Activated gamma-delta T cell (primary cell): ENCODE results near the gene ZNF534.
"Not testable (repeated sequence)": the region's sequence is repeated elsewhere in the genome, so short reads cannot be mapped to it uniquely, and the experiment has no call there.

Source experiments
- DNase-seq: peaks from one replicate; lab custom pipeline; 2025; lab: John Stamatoyannopoulos, UW
- total RNA-seq, 2 donors: gene quantifications; one replicate each; lab custom pipeline; 2026; lab: John Stamatoyannopoulos, UW

Gene ZNF534
- 0 to 0.15 reads per million in 2 donors for total RNA-seq

DNA sequence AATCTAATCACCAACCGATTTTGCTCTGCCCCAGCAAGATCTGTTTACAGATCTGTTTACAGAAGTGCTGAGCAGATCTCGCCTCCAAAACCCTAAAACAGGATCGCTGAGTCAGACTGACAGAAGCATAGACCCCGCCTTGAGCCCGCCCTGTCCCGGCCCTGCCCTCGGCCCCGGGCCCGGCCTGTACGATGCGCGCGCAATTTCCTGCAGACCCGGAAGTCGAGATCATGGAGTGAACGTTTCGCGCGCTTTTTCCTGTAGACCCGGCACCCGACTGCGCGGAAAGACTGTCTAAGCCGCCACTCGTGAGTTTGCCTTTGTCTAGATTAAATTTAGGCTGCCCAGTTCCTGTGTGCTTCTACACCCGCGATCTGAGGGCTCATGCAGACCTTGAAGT lies at the start of gene ZNF534:
Gene ZNF534 (plus strand): TSS at position 212 of the 400 bp plus-strand sequence. CDS start 2,327 bp downstream, outside the sequence.
- no peak for DNase-seq

DNA sequence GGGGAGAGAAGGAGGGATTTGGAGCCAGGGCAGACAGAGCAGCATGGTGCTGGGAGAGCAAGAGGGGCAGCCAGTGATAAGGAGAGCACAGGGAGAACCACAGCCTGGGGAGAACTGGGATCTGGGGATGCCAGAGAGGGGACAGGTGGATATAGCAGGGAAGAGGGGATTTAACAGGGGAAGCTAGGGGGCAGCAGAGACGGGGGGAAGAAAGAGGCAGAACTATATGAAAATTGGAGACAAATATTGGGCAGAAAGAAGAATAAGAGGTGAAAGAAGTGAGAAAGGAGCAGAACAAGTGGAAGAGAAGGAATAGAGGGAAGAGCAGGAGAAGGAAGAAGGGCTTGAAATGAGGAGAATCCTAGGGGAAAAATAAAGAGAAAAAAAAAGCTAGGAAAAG lies 37.8 kb upstream of the ZNF534 start:
- DNase-seq = no peak

DNA sequence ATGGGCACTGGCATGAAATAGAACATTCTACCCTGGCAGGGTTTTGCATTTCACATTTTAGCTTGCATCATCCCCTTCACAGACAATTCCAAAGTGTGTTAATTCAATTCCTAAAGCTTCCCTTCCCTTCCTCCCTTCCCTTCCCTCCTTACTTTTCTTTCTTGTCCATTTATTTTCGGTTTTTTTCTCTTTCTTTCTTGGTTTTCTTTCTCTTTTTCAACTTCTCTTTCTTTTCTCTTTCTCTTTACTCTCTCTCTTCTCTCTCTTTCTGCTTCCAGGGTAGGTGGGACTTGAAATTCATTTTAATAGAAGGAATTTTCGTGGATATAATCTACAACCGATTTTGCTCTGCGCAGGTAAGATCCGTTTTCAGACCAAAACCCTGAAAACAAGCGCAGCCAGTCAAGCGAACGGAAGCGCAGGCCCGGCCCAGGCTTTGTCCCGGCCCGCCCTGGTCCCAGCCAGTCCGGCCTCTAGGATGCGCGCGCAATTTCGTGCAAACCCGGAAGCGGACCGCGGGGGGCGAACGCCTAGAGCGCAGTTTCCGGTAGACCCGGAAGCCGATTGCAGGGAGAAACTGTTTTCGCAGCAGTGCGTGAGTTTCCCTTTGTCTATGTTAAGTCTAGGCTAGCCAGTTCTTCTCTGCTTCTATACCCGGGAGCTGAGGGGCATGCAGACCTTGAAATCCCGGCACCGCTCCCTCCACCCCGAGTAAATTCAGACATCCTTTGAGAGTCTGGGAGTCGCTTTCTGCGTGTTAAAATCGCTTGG lies 31.5 kb upstream of the ZNF534 start, which contains the start of gene ZNF528:
Gene ZNF528 (plus strand): TSS at position 540 of the 771 bp plus-strand sequence. CDS start 4,165 bp downstream, outside the sequence.
- peak; percentile 72 for DNase-seq

DNA sequence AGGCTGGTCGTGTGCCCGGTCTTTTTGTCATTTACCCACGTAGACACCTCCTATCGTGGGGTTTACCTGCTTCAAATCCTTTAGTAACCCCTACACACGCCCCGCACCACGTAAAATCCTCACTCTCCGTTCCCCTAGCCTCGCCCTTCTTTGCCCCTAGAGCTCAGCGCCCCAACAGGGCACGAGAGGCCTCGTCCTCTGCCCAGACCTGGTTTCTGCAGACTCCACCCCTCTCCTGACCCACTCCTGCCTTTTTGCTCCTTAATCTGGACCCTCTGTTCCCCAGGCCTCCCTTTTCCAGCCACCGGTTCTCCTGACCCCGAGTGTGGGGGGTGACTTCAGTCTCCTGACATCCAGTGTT lies 30.9 kb upstream of the ZNF534 start:
- no peak for DNase-seq

DNA sequence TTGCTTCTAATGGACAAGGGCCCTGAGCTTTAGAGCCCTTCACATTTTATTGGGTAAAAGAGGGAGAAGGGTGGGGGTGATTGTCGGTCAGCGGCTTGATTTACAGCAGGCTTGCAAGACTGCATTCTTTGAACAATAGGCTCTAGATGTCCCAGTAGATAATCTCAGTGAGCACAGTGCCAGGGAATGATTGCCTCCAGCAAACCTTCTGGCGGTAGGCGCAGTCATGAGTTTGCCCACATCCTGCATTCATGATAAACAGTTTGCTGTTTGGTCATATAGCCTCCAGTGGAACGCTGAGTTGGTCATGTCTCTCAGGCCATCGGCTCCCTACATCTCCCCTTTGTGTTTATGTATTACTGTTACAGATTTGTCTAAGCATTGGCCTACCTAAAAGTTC lies 18.7 kb upstream of the ZNF534 start:
- no peak for DNase-seq

DNA sequence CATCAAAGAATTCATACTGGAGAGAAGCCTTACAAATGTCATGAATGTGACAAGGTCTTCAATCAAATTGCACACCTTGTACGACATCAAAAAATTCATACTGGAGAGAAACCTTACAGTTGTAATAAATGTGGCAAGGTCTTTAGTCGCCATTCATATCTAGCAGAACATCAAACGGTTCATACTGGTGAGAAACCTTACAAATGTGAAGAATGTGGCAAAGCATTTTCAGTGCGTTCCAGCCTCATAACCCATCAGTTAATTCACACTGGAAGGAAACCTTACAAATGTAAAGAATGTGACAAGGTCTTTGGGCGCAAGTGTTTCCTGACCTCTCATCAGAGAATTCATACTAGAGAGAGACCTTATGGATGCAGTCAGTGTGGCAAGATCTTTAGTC lies 13.2 kb upstream of the ZNF534 start:
- no peak for DNase-seq

DNA sequence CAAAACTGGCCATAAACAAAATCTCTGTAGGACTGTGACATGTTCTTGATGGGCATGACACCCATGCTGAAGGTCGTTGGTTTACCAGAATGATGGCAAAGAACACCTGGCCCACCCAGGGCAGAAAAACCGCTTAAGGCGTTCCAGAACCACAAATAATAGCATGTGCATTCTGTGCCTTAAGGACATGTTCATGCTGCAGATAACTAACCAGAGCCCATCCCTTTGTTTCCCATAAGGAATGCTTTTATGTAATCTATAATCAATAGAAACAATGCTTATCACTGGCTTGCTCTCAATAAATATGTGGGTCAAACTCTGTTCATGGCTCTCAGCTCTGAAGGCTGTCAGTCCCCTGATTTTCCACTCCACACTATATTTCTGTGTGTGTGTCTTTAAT lies 13.2 kb downstream of the ZNF534 start:
- no peak for DNase-seq

DNA sequence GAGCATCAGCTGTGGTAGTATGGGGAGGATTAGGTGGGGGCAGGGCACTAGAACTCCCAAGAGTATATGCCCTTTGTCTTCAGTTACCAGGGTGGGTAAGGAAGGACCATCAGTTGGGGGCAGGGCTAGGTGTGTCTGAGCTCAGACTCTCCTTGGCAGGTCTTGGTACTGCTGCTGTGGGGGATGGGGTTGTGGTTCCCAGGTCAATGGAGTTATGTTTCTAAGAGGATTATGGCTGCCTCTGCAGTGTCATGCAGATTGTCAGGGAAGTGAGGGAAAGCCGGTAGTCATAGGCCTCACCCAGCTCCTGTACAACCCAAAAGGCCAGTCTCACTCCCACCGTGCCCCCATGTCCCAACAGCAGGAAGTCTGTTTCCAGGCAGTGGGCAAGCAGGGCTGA lies 15.6 kb downstream of the ZNF534 start:
- DNase-seq = no peak

DNA sequence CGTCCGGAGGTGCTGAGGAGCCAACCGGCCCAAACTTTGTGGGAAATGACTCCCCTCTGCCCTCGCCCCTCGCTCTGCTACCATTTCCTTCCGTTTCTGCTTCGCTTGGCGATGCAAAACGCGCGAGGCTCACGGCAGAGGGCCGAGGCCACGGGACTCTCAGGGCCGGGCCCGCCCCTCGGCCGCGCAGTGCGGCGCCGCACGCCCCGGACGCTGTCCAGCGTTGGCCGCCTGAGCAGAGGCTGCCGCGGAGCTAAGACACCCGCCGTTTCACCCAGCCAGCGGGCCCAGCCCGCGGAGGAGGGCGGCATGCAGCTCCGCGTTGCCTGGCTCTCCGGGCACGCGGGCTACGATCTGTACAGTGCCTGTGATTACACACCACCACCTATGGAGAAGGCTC lies 22.3 kb downstream of the ZNF534 start:
- DNase-seq = no peak

DNA sequence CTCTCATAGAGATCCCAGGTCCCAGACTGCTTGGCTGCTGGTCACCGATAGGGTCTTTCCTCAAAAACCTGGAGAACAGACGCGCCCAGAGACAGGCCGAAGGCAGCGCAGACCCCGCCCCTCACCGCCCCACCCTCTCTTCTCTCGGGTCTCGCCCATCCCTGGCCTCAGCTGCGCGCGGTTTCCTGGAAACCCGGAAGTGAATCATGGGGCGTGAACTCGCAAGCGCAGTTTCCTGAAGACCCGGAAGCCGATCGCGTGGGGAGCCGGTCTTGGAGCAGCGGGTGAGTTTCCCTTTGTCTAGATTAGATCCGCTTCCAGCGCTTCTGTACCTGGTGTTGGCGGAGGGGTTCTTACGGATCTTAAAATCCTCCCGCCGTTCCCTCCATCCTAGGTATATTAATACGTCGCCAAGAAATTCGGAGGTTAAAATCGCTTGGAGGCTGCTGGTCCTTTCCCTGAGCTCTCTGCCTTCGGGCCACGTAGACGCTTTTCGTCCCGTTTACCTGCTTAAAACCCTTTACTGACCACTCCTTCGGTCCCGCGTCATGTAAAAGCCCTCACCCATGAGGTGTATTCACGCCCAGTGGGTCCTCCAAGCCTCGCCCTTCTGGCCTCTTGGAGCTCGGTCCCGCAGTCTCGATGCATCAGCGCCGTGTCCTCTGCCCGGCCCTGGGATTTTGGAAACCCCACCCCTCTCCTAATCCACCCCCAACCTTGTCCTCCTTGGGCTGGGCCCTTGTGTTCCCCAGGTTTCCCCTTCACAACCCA lies 24.6 kb downstream of the ZNF534 start, which contains the start of gene ZNF578:
Gene ZNF578 (plus strand): TSS at position 230 of the 771 bp plus-strand sequence. CDS start 48,293 bp downstream, outside the sequence.
- DNase-seq = peak; percentile 19

DNA sequence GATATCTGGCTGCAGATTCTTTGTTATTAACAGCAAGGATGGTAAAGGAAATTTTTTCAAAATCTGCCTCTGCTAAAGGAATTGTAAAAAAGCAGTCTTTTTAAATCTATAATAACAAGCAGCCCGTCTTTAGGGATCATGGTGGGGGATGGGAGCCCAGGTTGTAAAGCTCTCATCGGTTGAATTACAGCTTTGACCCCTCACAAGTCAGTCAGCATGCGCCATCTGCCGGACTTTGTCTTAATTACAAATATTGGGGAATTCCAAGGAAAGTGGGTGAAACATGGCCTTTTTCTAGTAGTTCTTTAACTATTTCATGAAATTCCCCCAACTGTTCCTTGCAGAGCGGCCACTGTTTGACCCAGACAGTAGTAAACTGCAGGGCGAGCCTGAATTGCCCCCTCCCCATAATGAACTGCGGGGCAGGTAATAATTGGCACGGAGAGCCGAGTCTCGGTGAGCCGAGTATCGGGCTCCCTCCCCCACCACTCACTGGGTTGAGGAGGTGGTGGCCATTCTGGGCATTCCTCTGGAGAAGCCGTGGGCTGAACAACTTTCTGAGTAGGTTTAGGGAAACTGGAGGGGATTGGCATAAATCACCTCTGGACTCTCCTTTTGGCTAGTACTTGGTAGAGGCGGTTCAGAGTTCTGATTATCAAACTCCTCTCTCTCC lies 36.0 kb downstream of the ZNF534 start:
- no peak for DNase-seq

DNA sequence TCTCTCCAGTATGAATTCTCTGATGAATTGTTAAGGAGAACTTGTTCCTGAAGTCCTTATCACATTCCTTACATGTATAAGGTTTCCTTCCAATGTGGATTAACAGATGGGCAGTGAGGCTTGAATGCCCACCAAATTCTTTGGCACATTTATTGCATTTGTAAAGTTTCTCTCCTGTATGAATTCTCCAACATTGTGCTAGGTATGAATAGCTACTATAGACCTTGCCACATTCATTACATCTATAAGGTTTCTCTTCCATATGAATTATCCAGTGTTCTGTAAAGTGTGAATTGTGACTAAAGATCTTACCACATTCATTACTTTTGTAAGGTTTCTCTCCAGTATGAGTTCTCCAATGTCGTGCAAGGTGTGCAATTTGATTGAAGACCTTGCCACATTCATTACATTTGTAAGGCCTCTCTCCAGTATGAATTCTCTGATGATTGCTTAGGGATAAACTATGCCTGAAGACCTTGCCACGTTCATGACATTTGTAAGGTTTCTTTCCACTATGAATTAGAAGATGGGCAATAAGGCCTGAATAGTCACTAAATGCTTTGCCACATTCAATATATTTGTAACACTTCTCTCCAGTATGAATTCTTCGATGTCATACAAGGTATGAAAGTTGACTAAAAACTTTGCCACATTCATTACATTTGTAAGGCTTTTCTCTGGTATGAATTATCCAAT lies 44.9 kb downstream of the ZNF534 start:
- DNase-seq = no peak

DNA sequence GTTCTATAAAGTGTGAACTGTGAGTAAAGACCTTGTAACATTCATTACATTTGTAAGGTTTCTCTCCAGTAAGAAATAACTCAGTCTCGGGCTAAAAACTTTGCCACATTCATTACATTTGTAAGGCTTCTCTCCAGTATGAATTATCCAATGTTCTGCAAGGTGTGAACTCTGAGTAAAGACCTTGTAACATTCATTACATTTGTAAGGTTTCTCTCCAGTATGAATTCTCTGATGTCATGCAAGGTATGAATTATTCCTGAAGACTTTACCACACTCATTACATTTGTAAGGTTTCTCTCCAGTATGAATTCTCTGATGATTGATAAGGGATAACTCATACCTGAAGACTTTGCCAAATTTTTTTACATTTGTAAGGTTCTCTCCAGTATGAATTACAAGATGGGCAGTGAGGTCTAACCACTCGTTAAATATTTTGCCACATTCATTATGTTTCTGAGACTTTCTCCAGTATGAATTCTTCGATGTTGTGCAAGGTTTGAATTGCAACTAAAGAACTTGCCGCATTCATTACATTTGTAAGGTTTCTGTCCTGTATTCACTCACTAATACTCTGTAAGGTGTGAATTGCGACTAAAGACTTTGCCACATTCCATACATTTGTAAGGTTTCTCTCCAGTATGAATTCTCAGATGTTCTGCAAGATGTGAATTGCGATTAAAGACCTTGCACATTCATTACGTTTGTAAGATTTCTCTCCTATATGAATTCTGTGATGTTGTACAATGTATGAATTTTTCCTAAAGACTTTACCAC lies 45.6 kb downstream of the ZNF534 start:
- no peak for DNase-seq

DNA sequence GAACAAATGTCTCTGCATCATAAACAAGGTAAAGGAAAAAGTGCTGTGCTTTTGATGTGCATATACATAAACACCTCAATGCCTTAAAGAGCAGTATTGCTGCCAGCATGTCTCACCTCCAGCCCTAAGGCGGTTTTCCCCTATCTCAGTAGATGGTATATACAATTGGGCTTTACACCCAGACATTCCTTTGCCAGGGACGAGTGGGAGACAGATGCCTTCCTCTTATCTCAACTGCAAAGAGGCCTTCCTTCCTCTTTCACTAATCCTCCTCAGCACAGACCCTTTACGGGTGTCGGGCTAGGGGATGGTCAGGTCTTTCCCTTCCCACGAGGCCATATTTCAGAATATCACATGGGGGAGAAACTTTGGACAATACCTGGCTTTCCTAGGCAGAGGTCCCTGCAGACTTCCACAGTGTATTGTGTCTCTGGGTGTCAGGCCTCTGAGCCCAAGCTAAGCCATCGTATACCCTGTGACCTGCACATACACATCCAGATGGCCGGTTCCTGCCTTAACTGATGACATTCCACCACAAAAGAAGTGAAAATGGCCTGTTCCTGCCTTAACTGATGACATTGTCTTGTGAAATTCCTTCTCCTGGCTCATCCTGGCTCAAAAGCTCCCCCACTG lies 55.3 kb downstream of the ZNF534 start:
- not testable (repeated sequence) for DNase-seq

DNA sequence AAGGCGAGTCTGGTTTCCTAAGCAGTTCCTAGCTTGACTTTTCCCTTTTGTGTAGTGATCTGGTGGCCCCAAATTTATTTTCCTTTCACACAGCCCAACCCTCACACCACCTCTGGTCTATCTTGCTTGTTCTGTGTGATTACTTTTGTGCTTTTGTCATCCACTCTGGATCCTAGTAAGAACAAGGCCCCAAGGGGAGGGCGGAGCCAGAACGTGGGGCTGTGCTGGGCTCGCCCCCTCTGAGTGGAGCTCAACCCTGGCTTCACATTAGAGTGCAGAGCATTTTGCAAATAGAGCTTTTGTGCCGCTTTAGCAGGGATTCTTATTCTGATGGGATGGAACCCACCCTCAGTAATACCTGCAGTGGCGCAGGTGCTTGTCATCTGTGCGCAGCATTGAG lies 56.1 kb downstream of the ZNF534 start:
- DNase-seq = not testable (repeated sequence)

DNA sequence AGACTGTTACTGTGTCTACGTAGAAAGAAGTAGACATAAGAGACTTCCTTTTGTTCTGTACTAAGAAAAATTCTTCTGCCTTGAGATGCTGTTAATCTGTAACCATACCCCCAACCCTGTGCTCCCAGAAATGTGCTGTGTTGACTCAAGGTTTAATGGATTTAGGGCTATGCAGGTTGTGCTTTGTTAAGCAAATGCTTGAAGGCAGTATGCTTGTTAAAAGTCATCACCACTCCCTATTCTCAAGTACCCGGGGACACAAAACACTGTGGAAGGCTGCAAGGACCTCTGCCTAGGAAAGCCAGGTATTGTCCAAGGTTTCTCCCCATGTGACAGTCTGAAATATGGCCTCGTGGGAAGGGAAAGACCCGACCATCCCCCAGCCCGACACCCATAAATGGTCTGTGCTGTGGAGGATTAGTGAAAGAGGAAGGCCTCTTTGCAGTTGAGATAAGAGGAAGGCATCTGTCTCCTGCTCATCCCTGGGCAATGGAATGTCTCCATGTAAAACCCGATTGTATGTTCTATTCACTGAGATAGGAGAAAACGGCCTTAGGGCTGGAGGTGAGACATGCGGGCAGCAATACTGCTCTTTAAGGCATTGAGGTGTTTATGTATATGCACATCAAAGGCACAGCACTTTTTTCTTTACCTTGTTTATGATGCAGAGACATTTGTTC lies 56.8 kb downstream of the ZNF534 start:
- DNase-seq = not testable (repeated sequence)

DNA sequence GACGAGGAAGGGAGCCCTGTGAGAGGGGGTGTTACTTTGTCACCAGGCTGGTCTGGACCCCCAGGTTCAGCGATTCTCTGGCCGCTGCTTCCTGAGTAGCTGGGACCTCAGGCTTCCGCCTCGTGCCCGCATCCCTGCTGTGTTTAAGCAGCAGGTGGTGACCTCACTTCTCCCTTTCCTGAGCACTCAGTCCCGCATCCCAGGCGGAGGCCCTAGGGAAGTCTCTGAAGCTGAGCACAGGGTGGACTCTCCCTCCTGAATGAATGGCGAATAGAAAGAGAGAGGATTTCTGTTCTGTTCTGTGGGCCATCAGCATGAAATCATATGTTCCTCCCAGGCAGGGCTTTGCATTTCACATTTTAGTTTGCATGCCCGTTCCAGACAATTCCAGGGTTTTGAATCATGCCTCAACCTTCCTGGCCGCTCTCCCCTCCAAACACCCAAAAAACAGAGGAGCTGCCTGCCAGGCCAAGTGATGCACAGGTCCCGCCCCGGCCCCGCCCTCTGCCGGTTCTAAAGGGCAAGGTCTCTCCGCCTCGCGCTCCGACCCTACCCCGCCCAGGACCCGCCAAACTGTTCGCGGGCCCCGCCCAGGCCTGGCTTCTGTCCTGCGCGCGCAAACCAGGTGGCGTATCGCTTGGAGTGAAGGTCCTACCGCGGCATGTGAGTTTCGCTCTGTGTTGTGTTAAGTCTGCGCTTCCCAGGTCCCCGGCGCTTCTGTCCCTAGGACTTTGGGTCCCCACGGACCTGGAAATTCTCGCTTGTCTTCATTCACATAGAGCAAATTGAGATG lies 63.4 kb downstream of the ZNF534 start:
- no peak for DNase-seq

DNA sequence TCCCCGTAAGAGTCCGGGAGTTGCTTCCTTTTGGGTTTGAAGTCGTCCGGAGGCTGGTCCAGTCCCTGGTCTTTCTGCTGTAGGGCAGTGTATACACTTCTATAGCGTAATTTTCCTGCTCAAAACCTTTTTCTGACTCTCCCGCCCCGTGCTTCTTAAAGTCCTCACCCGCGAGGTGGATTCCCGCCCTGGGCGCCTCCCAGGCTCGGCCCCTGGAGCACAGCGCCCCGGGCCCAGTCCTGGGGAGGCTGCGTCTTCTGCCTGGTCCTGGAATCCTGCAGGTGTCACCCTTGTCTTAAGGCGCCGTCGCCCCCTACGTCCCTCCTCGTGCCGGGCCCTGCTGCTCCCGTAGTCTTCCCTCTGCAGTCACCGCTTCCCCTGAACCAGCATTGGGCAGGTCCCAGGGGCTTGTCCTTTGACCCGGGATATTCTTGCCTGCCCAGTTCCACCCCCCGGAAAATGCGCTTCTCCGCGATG lies 64.1 kb downstream of the ZNF534 start:
- no peak for DNase-seq

DNA sequence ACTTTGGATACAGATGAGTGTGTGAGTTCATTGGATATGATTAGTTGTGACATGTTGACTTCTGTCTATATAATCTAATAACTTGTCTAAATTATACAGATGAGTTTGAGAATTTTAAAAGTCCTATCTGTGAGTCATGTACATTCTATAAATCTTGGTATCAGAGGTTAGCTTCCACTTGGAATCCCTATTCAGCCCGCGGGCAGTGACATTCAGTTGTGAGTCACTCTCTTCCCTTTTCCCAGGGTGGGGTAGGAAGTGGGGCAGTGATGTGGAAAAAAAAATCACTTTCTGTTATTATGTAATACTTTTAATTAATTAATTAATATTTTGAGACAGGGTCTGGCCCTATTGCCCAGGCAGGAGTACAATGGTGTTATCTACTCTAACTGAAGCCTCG lies 65.6 kb downstream of the ZNF534 start:
- no peak for DNase-seq
